K562 (cell line): ENCODE data around the gene CTSF. TPM values are rescaled to one million over a fixed set of nuclear protein-coding genes. Genes with fewer than 3 reads are reported as not detected.
A peak's percentile ranks its signal among the peaks of the same experiment; 100 is the strongest.

Experiments
- ATAC-seq: fragments of 200-7000 bp; cut with Tn5 transposase; 3 replicates; pipeline ENCODE4 v1.9.1; 2020; ENCODE audit warnings: moderate library complexity
- BruUV-seq: library from RNA; stranded (reverse); fragments of 400-500 nt; replicated peaks from 2 replicates; lab custom pipeline; 2021; lab: Mats Ljungman, UMichigan
- CTCF ChIA-PET: fragments of 300-600 bp; formaldehyde crosslinking; extraction: SDS; loops from one replicate; lab custom pipeline; 2021; ENCODE audit warnings: low intra/inter-chr PET ratio; lab: Yijun Ruan, JAX
- POLR2A ChIA-PET: fragments of 300-600, 350-650 bp; sonication (Branson Sonifier 250); formaldehyde crosslinking; extraction: SDS; loops from one replicate; lab custom pipeline; 2021; ENCODE audit warnings: antibody characterized with exemption, inconsistent platforms; lab: Yijun Ruan, JAX
- DNase-seq, 4 experiments: peaks; one replicate each; pipeline versions ENCODE4 v3.0.0 to v3.0.0-alpha.2; 2011 to 2018; ENCODE audit warnings: low spot score in 3 of 4, mixed read lengths in 3 of 4; ENCODE audit errors: extremely low read depth in 1 of 4
- FAIRE-seq: peaks from 2 replicates; lab custom pipeline; 2011; peaks lifted over from hg19 to GRCh38; lab: Jason Lieb, UNC
- H2AFZ ChIP-seq: 2 replicates; pipeline ENCODE4 v1.6.0; 2011; ENCODE audit warnings: low read depth, low read length, control low read depth, inconsistent platforms
- H3K27ac ChIP-seq: fragments of 200-600 bp; 3 replicates; pipeline ENCODE4 v1.8.0; 2011; ENCODE audit warnings: low read depth, mild to moderate bottlenecking, control low read depth, inconsistent platforms, low read length, moderate library complexity, mixed read lengths; ENCODE audit errors: extremely low read depth
- H3K27me3 ChIP-seq, 2 experiments: fragments of 300-600 bp in 1 of 2; 2 replicates in 1 of 2; 3 replicates in 1 of 2; pipeline versions ENCODE4 v1.6.0 to v1.8.0; 2011; ENCODE audit warnings: inconsistent platforms in 2 of 2, low read length in 2 of 2, mild to moderate bottlenecking in 1 of 2, mixed read lengths in 1 of 2, moderate library complexity in 1 of 2; ENCODE audit not compliant: control insufficient read depth in 2 of 2, insufficient read depth in 2 of 2
- H3K36me3 ChIP-seq: fragments of 300-600 bp; 3 replicates; pipeline ENCODE4 v1.8.0; 2011; ENCODE audit warnings: mild to moderate bottlenecking, low read length, inconsistent platforms; ENCODE audit not compliant: control insufficient read depth, insufficient read depth
- H3K4me1 ChIP-seq, 2 experiments: fragments of 200-600 bp in 1 of 2; replicated peaks in 1 of 2; 2 replicates in 1 of 2; 3 replicates in 1 of 2; pipeline versions ENCODE4 v1.5.1 to v1.8.0; 2011; ENCODE audit warnings: inconsistent platforms in 2 of 2, low read length in 2 of 2, mild to moderate bottlenecking in 1 of 2, mixed read lengths in 1 of 2, moderate library complexity in 1 of 2; ENCODE audit not compliant: control insufficient read depth in 2 of 2, insufficient read depth in 2 of 2
- H3K4me2 ChIP-seq: 2 replicates; pipeline ENCODE4 v1.6.1; 2011; ENCODE audit warnings: low read length, control low read depth, inconsistent platforms, mixed read lengths; ENCODE audit not compliant: insufficient read depth
- H3K4me3 ChIP-seq: fragments of 200-600 bp; sonication (generic), shearing (Covaris generic); 2 replicates; pipeline ENCODE4 v1.5.1; 2016; ENCODE audit warnings: control low read depth, inconsistent platforms
- H3K79me2 ChIP-seq: fragments of 200-600 bp; 3 replicates; pipeline ENCODE4 v1.8.0; 2011; ENCODE audit warnings: low read length, inconsistent platforms; ENCODE audit not compliant: control insufficient read depth, insufficient read depth
- H3K9ac ChIP-seq, 2 experiments: 2 replicates each; pipeline versions ENCODE4 v1.6.0 to v1.6.1; 2011; ENCODE audit warnings: low read depth in 2 of 2, low read length in 2 of 2, control low read depth in 1 of 2, inconsistent platforms in 1 of 2, mild to moderate bottlenecking in 1 of 2, mixed read lengths in 1 of 2; ENCODE audit not compliant: insufficient read depth in 1 of 2
- H3K9me1 ChIP-seq: one replicate; pipeline ENCODE4 v1.6.0; 2011; ENCODE audit warnings: inconsistent platforms, mild to moderate bottlenecking, low read length, moderate library complexity; ENCODE audit not compliant: control insufficient read depth, insufficient read depth
- H3K9me3 ChIP-seq: replicated peaks from 2 replicates; pipeline ENCODE4 v1.5.1; 2011; ENCODE audit warnings: low read depth, low read length, inconsistent platforms; ENCODE audit not compliant: control insufficient read depth, insufficient read depth
- H4K20me1 ChIP-seq: replicated peaks from 2 replicates; pipeline ENCODE4 v1.6.1; 2011; ENCODE audit warnings: low read length, inconsistent platforms, mixed read lengths; ENCODE audit not compliant: control insufficient read depth, insufficient read depth
- FOXO4 ChIP-seq: fragments of 450-650 bp; formaldehyde crosslinking; IDR thresholded peaks from 2 replicates; pipeline ENCODE4 v1.4.0; 2020; ENCODE audit warnings: mild to moderate bottlenecking, moderate library complexity
- GABPB2 ChIP-seq: fragments of 250-450 bp; sonication (Bioruptor Pico); conservative IDR thresholded peaks from 2 replicates; pipeline ENCODE4 v1.5.1; 2021; ENCODE audit warnings: mild to moderate bottlenecking
- MCM2 ChIP-seq: fragments of 450-650 bp; IDR thresholded peaks from 2 replicates; pipeline ENCODE4 v1.6.1; 2017; ENCODE audit warnings: low read depth, mild to moderate bottlenecking
- NCOA6 ChIP-seq: fragments of 450-650 bp; IDR thresholded peaks from 2 replicates; pipeline ENCODE4 v1.6.1; 2017; ENCODE audit warnings: mild to moderate bottlenecking
- NFRKB ChIP-seq: fragments of 450-650 bp; IDR thresholded peaks from 2 replicates; pipeline ENCODE4 v1.6.1; 2016; ENCODE audit warnings: low read depth
- NKRF ChIP-seq: fragments of 450-650 bp; IDR thresholded peaks from 2 replicates; pipeline ENCODE4 v1.6.1; 2016; ENCODE audit warnings: borderline replicate concordance
- POLR2AphosphoS2 ChIP-seq: IDR thresholded peaks from 2 replicates; pipeline ENCODE4 v1.6.1; 2012; ENCODE audit warnings: low read length, improper control_type of control experiment
- PRMT5 ChIP-seq: sonication (generic); formaldehyde crosslinking; IDR thresholded peaks from 2 replicates; pipeline ENCODE4 v1.5.0; 2020; ENCODE audit warnings: missing genetic modification reagents
- RB1 ChIP-seq: fragments of 450-650 bp; IDR thresholded peaks from 2 replicates; pipeline ENCODE4 v1.6.1; 2017; ENCODE audit warnings: low read depth, mild to moderate bottlenecking
- RUNX1 ChIP-seq: sonication (generic); IDR thresholded peaks from 2 replicates; pipeline ENCODE4 v1.6.1; 2016; ENCODE audit warnings: antibody characterized with exemption, low read depth
- ZKSCAN1 ChIP-seq: fragments of 150-350 bp; IDR thresholded peaks from 2 replicates; pipeline ENCODE4 v1.6.1; 2016; ENCODE audit warnings: low read depth, low read length
- ZNF780A ChIP-seq: fragments of 250-450 bp; sonication (Bioruptor Pico); IDR thresholded peaks from 2 replicates; pipeline ENCODE4 v1.5.0; 2021; ENCODE audit warnings: mild to moderate bottlenecking
- whole genome bisulfite sequencing: fragments of 100-300 bp; shearing (Covaris generic); methylation state at CpG from one replicate; pipeline ENCODE4 v1.1.6; 2016; ENCODE audit warnings: low coverage, mixed read lengths; ENCODE audit not compliant: insufficient coverage; ENCODE audit errors: missing lambda C conversion rate; 5-methylcytosine and 5-hydroxymethylcytosine counted together
- in situ Hi-C: fragments of 300-500 bp; cut with MboI; formaldehyde crosslinking; loops from 4 replicates; pipeline ENCODE4 v1.15.0; 2018; ENCODE audit warnings: inconsistent platforms, mixed read lengths
- intact Hi-C: fragments of 100-400 bp; cut with micrococcal nuclease; formaldehyde crosslinking; loops from 2 replicates; pipeline ENCODE4 v1.14.2; 2022
- polyA plus RNA-seq, 8 experiments: library from polyadenylated mRNA; depleted of rRNA in 4 of 8; stranded (reverse) in 5 of 8; unstranded in 3 of 8; fragments of >200 nt; fragmentation: Nextera tagmentation in 2 of 8; fragmentation: Illumina TruSeq in 1 of 8; extraction: Ambion mirVana in 2 of 8; extraction: Trizol in 1 of 8; gene quantifications; 2 replicates each; pipeline versions ENCODE4 v1.2.1 to v1.2.3, GENCODE V29; 2011 to 2014; ENCODE audit warnings: inconsistent platforms in 1 of 8, missing spikeins in 1 of 8
- total RNA-seq, 7 experiments: library from RNA; depleted of rRNA in 6 of 7; stranded (reverse); fragments of >200 nt in 6 of 7; fragmentation: Illumina TruSeq in 2 of 7; extraction: Trizol in 2 of 7; gene quantifications; 2 replicates each; pipeline versions ENCODE4 v1.2.1 to v1.2.3, GENCODE V29; 2011 to 2021; ENCODE audit warnings: low replicate concordance in 1 of 7
- TF ChIP-seq, protein P1 (sequence below): fragments of 450-650 bp; IDR thresholded peaks from 2 replicates; pipeline ENCODE4 v1.6.1; 2016; ENCODE audit warnings: low read depth

The CTSF gene
- total and polyA plus RNA-seq, 9 of the 15 experiments (the other 6 are each of a cell fraction or from before 2014, with no cell fraction given): 0.41 to 10.5 (median 3.8) TPM

GRCh38 chr11:66541892-66542291, 26.5 kb downstream of the CTSF start:
- no peak for ATAC-seq
- 78% methylated on average over 4 of the region's 4 CpGs for WGBS
- FAIRE-seq: no peak
- no peak overlapping the region for H3K4me3 ChIP-seq
- H3K9me3 ChIP-seq: no peaks in the 10 kb centered on the region
- no peak for DNase-seq
- H3K9ac ChIP-seq: peak overlapping the region in 1 of 2 experiments; percentile 32; a peak in 2 of 4 replicates
- in situ Hi-C loops (no loop called here), intact Hi-C loops (no loop called here)
- H3K36me3 ChIP-seq: peaks cover 5% of the 10 kb centered on the region; the same call in 2 of the 3 replicates
- no peaks in the 10 kb centered on the region for H4K20me1 ChIP-seq
- H3K27me3 ChIP-seq: no peaks in the 10 kb centered on the region
- ChIA-PET CTCF (interaction anchor here (0.5 kb wide), 1 partner anchor 51 kb away, joined by 4 read pairs; no protein-coding TSS in a partner anchor), POLR2A (interaction anchor here (0.9 to 1.4 kb wide), 3 partner anchors 10 to 22 kb away, joined by 3 to 4 read pairs (median 4); no protein-coding TSS in a partner anchor)
- TF ChIP-seq ZKSCAN1 (no peak), NKRF (no peak), RB1 (no peak), FOXO4 (no peak), ZNF780A (no peak), RUNX1 (no peak), PRMT5 (CRISPR knock-in tag) (no peak), NCOA6 (no peak), MCM2 (no peak), NFRKB (no peak), POLR2AphosphoS2 (no peak), GABPB2 (no peak)
- TF ChIP-seq, protein P1, sequence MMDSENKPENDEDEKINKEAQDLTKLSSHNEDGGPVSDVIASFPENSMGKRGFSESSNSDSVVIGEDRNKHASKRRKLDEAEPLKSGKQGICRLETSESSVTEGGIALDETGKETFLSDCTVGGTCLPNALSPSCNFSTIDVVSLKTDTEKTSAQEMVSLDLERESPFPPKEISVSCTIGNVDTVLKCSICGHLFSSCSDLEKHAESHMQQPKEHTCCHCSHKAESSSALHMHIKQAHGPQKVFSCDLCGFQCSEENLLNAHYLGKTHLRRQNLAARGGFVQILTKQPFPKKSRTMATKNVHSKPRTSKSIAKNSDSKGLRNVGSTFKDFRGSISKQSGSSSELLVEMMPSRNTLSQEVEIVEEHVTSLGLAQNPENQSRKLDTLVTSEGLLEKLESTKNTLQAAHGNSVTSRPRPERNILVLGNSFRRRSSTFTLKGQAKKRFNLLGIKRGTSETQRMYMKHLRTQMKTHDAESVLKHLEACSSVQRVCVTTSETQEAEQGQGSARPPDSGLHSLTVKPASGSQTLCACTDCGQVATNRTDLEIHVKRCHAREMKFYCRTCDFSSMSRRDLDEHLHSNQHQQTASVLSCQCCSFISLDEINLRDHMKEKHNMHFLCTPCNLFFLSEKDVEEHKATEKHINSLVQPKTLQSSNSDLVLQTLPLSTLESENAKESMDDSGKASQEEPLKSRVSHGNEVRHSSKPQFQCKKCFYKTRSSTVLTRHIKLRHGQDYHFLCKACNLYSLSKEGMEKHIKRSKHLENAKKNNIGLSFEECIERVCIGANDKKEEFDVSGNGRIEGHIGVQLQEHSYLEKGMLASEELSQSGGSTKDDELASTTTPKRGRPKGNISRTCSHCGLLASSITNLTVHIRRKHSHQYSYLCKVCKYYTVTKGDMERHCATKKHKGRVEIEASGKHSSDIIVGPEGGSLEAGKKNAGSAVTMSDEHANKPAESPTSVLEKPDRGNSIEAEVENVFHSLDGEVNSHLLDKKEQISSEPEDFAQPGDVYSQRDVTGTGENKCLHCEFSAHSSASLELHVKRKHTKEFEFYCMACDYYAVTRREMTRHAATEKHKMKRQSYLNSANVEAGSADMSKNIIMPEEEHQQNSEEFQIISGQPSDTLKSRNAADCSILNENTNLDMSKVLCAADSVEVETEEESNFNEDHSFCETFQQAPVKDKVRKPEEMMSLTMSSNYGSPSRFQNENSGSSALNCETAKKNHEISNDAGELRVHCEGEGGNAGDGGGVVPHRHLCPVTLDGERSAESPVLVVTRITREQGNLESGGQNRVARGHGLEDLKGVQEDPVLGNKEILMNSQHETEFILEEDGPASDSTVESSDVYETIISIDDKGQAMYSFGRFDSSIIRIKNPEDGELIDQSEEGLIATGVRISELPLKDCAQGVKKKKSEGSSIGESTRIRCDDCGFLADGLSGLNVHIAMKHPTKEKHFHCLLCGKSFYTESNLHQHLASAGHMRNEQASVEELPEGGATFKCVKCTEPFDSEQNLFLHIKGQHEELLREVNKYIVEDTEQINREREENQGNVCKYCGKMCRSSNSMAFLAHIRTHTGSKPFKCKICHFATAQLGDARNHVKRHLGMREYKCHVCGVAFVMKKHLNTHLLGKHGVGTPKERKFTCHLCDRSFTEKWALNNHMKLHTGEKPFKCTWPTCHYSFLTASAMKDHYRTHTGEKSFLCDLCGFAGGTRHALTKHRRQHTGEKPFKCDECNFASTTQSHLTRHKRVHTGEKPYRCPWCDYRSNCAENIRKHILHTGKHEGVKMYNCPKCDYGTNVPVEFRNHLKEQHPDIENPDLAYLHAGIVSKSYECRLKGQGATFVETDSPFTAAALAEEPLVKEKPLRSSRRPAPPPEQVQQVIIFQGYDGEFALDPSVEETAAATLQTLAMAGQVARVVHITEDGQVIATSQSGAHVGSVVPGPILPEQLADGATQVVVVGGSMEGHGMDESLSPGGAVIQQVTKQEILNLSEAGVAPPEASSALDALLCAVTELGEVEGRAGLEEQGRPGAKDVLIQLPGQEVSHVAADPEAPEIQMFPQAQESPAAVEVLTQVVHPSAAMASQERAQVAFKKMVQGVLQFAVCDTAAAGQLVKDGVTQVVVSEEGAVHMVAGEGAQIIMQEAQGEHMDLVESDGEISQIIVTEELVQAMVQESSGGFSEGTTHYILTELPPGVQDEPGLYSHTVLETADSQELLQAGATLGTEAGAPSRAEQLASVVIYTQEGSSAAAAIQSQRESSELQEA: no peak
- H3K79me2 ChIP-seq: peaks cover 6% of the 10 kb centered on the region; the same call in 1 of the 3 replicates
- BruUV-seq: no TSS peak
- H3K4me1 ChIP-seq: peaks cover 0 to 33% of the 10 kb centered on the region in 2 experiments; a peak in 3 of 5 replicates
- H3K4me2 ChIP-seq: no peak overlapping the region
- H3K27ac ChIP-seq: no peak overlapping the region
- H2AFZ ChIP-seq: no peak overlapping the region
- no peaks in the 10 kb centered on the region for H3K9me1 ChIP-seq
